ENCODE data around the gene HOXA3. TPM values are rescaled to one million over a fixed set of nuclear protein-coding genes. Genes with fewer than 3 reads are reported as not detected.

The HOXA3 gene
- total and polyA plus RNA-seq, 2 of the 13 experiments (the other 11 are each of a cell fraction or from before 2014, with no cell fraction given): 2.9 to 4.6 TPM

DNA sequence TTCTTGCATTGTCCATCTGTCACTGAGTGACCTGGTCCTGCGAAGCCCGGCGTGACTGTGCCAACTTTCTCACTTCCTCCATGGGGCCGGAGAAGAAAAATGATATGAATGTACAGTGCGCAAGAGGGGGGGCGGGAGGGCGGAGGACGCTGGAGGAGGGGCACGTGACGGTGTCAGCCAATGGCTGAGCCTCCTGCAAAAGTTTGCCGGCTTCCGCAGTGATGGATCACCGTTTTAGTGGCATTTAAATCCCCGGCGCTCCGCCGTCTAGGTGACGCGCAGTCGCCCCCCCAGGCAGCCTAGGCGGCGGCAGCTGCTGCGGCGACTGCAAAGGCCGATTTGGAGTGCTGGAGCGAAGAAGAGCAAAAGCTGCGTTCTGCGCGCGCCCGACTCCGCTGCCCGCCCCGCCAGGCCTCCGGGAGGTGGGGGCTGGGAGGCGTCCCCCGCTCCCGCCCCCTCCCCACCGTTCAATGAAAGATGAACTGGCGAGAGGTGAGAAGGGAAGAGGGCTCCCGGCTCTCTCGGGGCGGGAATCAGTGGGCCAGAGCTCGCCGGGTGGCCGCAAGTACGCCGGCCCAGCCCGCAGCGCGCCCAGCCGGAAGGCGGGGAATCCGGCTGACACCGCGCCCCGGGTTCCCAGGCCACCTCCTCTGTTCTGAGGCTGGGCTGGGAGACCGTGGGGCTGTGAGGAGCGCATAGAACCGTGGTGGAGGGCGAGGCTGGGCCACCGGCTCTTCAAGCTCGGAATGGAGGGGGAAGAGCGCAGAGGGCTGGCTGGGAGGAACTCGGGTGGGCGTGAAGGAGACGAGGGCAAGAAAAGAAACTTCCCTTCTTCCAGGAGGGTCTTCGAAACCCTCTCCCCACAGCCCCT, 56.3 kb downstream of the HOXA3 start, which contains the start of gene HOXA1 (continued):
- TF ChIP-seq, protein P1, sequence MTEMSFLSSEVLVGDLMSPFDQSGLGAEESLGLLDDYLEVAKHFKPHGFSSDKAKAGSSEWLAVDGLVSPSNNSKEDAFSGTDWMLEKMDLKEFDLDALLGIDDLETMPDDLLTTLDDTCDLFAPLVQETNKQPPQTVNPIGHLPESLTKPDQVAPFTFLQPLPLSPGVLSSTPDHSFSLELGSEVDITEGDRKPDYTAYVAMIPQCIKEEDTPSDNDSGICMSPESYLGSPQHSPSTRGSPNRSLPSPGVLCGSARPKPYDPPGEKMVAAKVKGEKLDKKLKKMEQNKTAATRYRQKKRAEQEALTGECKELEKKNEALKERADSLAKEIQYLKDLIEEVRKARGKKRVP (CRISPR knock-in tag; IDR thresholded peaks at IDR 0.05): no peak
- TF ChIP-seq, protein P2, sequence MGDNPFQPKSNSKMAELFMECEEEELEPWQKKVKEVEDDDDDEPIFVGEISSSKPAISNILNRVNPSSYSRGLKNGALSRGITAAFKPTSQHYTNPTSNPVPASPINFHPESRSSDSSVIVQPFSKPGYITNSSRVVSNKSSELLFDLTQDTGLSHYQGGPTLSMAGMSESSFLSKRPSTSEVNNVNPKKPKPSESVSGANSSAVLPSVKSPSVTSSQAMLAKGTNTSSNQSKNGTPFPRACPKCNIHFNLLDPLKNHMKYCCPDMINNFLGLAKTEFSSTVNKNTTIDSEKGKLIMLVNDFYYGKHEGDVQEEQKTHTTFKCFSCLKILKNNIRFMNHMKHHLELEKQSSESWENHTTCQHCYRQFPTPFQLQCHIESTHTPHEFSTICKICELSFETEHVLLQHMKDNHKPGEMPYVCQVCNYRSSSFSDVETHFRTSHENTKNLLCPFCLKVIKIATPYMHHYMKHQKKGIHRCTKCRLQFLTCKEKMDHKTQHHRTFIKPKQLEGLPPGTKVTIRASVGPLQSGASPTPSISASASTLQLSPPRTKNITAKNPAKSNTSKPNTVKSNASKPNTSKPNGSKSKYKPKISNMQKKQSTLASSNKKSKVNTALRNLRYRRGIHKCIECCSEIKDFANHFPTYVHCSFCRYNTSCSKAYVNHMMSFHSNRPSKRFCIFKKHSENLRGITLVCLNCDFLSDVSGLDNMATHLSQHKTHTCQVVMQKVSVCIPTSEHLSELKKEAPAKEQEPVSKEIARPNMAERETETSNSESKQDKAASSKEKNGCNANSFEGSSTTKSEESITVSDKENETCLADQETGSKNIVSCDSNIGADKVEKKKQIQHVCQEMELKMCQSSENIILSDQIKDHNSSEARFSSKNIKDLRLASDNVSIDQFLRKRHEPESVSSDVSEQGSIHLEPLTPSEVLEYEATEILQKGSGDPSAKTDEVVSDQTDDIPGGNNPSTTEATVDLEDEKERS (CRISPR knock-in tag; IDR thresholded peaks at IDR 0.05): no peak
- TF ChIP-seq GABPB1 (CRISPR knock-in tag; IDR thresholded peaks at IDR 0.05) (peak; percentile 59; the same call in 1 of the 2 replicates), ZMYM2 (CRISPR knock-in tag; IDR thresholded peaks at IDR 0.05) (0 out of 2 replicates have a peak, but pooled peaks have one; percentile 16), ZNF337 (CRISPR knock-in tag; IDR thresholded peaks at IDR 0.05; ENCODE audit: borderline replicate concordance, low read depth) (no peak), ZNF432 (CRISPR knock-in tag; IDR thresholded peaks at IDR 0.05; ENCODE audit: borderline replicate concordance) (no peak)
- TF ChIP-seq, protein P3, sequence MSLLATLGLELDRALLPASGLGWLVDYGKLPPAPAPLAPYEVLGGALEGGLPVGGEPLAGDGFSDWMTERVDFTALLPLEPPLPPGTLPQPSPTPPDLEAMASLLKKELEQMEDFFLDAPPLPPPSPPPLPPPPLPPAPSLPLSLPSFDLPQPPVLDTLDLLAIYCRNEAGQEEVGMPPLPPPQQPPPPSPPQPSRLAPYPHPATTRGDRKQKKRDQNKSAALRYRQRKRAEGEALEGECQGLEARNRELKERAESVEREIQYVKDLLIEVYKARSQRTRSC (CRISPR knock-in tag; IDR thresholded peaks at IDR 0.05; ENCODE audit: low read depth): no peak
- TF ChIP-seq, protein P4, sequence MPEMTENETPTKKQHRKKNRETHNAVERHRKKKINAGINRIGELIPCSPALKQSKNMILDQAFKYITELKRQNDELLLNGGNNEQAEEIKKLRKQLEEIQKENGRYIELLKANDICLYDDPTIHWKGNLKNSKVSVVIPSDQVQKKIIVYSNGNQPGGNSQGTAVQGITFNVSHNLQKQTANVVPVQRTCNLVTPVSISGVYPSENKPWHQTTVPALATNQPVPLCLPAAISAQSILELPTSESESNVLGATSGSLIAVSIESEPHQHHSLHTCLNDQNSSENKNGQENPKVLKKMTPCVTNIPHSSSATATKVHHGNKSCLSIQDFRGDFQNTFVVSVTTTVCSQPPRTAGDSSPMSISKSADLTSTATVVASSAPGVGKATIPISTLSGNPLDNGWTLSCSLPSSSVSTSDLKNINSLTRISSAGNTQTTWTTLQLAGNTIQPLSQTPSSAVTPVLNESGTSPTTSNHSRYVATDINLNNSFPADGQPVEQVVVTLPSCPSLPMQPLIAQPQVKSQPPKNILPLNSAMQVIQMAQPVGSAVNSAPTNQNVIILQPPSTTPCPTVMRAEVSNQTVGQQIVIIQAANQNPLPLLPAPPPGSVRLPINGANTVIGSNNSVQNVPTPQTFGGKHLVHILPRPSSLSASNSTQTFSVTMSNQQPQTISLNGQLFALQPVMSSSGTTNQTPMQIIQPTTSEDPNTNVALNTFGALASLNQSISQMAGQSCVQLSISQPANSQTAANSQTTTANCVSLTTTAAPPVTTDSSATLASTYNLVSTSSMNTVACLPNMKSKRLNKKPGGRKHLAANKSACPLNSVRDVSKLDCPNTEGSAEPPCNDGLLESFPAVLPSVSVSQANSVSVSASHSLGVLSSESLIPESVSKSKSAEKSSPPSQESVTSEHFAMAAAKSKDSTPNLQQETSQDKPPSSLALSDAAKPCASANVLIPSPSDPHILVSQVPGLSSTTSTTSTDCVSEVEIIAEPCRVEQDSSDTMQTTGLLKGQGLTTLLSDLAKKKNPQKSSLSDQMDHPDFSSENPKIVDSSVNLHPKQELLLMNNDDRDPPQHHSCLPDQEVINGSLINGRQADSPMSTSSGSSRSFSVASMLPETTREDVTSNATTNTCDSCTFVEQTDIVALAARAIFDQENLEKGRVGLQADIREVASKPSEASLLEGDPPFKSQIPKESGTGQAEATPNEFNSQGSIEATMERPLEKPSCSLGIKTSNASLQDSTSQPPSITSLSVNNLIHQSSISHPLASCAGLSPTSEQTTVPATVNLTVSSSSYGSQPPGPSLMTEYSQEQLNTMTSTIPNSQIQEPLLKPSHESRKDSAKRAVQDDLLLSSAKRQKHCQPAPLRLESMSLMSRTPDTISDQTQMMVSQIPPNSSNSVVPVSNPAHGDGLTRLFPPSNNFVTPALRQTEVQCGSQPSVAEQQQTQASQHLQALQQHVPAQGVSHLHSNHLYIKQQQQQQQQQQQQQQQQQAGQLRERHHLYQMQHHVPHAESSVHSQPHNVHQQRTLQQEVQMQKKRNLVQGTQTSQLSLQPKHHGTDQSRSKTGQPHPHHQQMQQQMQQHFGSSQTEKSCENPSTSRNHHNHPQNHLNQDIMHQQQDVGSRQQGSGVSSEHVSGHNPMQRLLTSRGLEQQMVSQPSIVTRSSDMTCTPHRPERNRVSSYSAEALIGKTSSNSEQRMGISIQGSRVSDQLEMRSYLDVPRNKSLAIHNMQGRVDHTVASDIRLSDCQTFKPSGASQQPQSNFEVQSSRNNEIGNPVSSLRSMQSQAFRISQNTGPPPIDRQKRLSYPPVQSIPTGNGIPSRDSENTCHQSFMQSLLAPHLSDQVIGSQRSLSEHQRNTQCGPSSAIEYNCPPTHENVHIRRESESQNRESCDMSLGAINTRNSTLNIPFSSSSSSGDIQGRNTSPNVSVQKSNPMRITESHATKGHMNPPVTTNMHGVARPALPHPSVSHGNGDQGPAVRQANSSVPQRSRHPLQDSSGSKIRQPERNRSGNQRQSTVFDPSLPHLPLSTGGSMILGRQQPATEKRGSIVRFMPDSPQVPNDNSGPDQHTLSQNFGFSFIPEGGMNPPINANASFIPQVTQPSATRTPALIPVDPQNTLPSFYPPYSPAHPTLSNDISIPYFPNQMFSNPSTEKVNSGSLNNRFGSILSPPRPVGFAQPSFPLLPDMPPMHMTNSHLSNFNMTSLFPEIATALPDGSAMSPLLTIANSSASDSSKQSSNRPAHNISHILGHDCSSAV (CRISPR knock-in tag; IDR thresholded peaks at IDR 0.05; ENCODE audit: borderline replicate concordance): no peak
- TF ChIP-seq, protein P5, sequence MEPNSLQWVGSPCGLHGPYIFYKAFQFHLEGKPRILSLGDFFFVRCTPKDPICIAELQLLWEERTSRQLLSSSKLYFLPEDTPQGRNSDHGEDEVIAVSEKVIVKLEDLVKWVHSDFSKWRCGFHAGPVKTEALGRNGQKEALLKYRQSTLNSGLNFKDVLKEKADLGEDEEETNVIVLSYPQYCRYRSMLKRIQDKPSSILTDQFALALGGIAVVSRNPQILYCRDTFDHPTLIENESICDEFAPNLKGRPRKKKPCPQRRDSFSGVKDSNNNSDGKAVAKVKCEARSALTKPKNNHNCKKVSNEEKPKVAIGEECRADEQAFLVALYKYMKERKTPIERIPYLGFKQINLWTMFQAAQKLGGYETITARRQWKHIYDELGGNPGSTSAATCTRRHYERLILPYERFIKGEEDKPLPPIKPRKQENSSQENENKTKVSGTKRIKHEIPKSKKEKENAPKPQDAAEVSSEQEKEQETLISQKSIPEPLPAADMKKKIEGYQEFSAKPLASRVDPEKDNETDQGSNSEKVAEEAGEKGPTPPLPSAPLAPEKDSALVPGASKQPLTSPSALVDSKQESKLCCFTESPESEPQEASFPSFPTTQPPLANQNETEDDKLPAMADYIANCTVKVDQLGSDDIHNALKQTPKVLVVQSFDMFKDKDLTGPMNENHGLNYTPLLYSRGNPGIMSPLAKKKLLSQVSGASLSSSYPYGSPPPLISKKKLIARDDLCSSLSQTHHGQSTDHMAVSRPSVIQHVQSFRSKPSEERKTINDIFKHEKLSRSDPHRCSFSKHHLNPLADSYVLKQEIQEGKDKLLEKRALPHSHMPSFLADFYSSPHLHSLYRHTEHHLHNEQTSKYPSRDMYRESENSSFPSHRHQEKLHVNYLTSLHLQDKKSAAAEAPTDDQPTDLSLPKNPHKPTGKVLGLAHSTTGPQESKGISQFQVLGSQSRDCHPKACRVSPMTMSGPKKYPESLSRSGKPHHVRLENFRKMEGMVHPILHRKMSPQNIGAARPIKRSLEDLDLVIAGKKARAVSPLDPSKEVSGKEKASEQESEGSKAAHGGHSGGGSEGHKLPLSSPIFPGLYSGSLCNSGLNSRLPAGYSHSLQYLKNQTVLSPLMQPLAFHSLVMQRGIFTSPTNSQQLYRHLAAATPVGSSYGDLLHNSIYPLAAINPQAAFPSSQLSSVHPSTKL (CRISPR knock-in tag; IDR thresholded peaks at IDR 0.05): no peak

Measured in HepG2 (cell line).